C4-2B (cell line): ENCODE data around the gene POF1B.

Experiments
- CTCF ChIP-seq: fragments of 450-650 bp; conservative IDR thresholded peaks from 2 replicates; pipeline ENCODE4 v1.5.1; 2017; ENCODE audit warnings: mild to moderate bottlenecking
- ZFX ChIP-seq: fragments of 450-650 bp; IDR thresholded peaks from 2 replicates; pipeline ENCODE4 v1.6.1; 2017

- TF ChIP-seq CTCF (no peak), ZFX (no peak)
Measured at GRCh38 chrX:85345523-85345922, 33.9 kb downstream of the POF1B start.
